ENCODE measurements around the gene DNAAF2.

The DNAAF2 gene

GRCh38 chr14:49620182-49621113, 14.6 kb downstream of the DNAAF2 start, which contains the start of the genes MGAT2 and RPL36AL (continued):
- TF ChIP-seq ZNF10 (tag by site-specific recombination; IDR thresholded peaks at IDR 0.05) (peak; percentile 55; the same call in 1 of the 2 replicates), ELK4 (IDR thresholded peaks at IDR 0.05; ENCODE audit: borderline replicate concordance, low read depth, low read length) (no peak), ZSCAN30 (tag by site-specific recombination; IDR thresholded peaks at IDR 0.05) (peak; percentile 34; the same call in 1 of the 2 replicates), HOXA7 (CRISPR knock-in tag; IDR thresholded peaks at IDR 0.05; ENCODE audit: borderline replicate concordance) (no peak), GLI4 (tag by site-specific recombination; IDR thresholded peaks at IDR 0.05) (peak; percentile 40; the same call in 1 of the 2 replicates), ZBTB44 (tag by site-specific recombination; IDR thresholded peaks at IDR 0.05) (no peak), BCL6B (tag by site-specific recombination; IDR thresholded peaks at IDR 0.05) (no peak), ZNF513 (tag by site-specific recombination; IDR thresholded peaks at IDR 0.05) (no peak), MEIS1 (CRISPR knock-in tag; IDR thresholded peaks at IDR 0.05; ENCODE audit: borderline replicate concordance) (no peak), GLI2 (tag by site-specific recombination; IDR thresholded peaks at IDR 0.05; ENCODE audit: borderline replicate concordance, low read depth) (no peak), ZNF394 (tag by site-specific recombination; IDR thresholded peaks at IDR 0.05; ENCODE audit: borderline replicate concordance) (no peak), ZNF175 (tag by site-specific recombination; IDR thresholded peaks at IDR 0.05) (no peak), ZNF654 (tag by site-specific recombination; IDR thresholded peaks at IDR 0.05; ENCODE audit: low read depth) (no peak), KLF9 (tag by site-specific recombination; IDR thresholded peaks at IDR 0.05; ENCODE audit: low read depth) (peak; percentile 46), KLF10 (tag by site-specific recombination; IDR thresholded peaks at IDR 0.05) (no peak), AEBP2 (tag by site-specific recombination; IDR thresholded peaks at IDR 0.05; ENCODE audit: borderline replicate concordance) (no peak), ZNF677 (tag by site-specific recombination; IDR thresholded peaks at IDR 0.05) (no peak), KLF17 (tag by site-specific recombination; IDR thresholded peaks at IDR 0.05) (no peak; the same call in none of the 2 replicates), TRIM28 (IDR thresholded peaks at IDR 0.05; ENCODE audit: borderline replicate concordance, low read length) (no peak; the same call in 1 of the 2 replicates), HIC1 (tag by site-specific recombination; IDR thresholded peaks at IDR 0.05) (no peak), ZNF140 (tag by site-specific recombination; IDR thresholded peaks at IDR 0.05) (no peak), ZNF184 (tag by site-specific recombination; IDR thresholded peaks at IDR 0.05) (no peak), ZFP41 (tag by site-specific recombination; IDR thresholded peaks at IDR 0.05; ENCODE audit: borderline replicate concordance) (no peak), ZNF138 (tag by site-specific recombination; IDR thresholded peaks at IDR 0.05; ENCODE audit: borderline replicate concordance) (no peak), ZNF350 (tag by site-specific recombination; IDR thresholded peaks at IDR 0.05) (no peak), PRDM1 (tag by site-specific recombination; IDR thresholded peaks at IDR 0.05) (peak; percentile 79)
